Measurements from ENCODE around the gene RBBP5.

DNA sequence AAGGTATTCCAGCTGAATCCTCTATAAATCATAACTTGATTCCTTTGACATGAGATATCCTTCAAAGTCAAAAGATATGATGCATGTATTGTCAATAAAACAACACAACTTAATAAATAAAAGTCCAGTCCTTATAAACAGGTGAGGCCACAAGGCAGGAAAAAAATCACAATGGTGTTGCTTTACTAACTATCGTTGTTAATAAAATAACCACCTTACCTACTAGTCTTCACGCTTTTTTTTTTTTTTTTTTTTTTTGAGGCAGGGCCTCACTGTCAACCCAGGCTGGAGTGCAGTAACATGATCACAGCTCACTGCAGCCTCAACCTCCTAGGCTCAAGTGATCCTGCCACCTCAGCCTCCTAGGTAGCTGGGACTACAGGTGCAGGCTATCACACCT, 37.4 kb downstream of the RBBP5 start, which contains the start of gene TMEM81:
- TF ChIP-seq POLR2A (IDR thresholded peaks at IDR 0.05) = no peak
- TF ChIP-seq, protein P1, sequence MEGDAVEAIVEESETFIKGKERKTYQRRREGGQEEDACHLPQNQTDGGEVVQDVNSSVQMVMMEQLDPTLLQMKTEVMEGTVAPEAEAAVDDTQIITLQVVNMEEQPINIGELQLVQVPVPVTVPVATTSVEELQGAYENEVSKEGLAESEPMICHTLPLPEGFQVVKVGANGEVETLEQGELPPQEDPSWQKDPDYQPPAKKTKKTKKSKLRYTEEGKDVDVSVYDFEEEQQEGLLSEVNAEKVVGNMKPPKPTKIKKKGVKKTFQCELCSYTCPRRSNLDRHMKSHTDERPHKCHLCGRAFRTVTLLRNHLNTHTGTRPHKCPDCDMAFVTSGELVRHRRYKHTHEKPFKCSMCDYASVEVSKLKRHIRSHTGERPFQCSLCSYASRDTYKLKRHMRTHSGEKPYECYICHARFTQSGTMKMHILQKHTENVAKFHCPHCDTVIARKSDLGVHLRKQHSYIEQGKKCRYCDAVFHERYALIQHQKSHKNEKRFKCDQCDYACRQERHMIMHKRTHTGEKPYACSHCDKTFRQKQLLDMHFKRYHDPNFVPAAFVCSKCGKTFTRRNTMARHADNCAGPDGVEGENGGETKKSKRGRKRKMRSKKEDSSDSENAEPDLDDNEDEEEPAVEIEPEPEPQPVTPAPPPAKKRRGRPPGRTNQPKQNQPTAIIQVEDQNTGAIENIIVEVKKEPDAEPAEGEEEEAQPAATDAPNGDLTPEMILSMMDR (IDR thresholded peaks at IDR 0.05) = no peak
